H9 (cell line): ENCODE results near the gene YIPF1. TPM values are rescaled to one million over a fixed set of nuclear protein-coding genes. Genes with fewer than 3 reads are reported as not detected.

Source experiments
- DNase-seq: peaks from one replicate; pipeline ENCODE4 v3.0.0-alpha.2; 2017
- H2AFZ ChIP-seq: one replicate; pipeline ENCODE4 v1.6.1; 2013; ENCODE audit warnings: mild to moderate bottlenecking, low read length, control low read depth, moderate library complexity
- H2AK5ac ChIP-seq: 2 replicates; pipeline ENCODE4 v1.6.1; 2013; ENCODE audit warnings: low read length, control low read depth, mixed read lengths; ENCODE audit not compliant: insufficient read length
- H2BK120ac ChIP-seq: one replicate; pipeline ENCODE4 v1.6.1; 2013; ENCODE audit warnings: low read depth, mild to moderate bottlenecking, low read length, control low read depth, inconsistent platforms; ENCODE audit not compliant: poor library complexity, severe bottlenecking
- H2BK12ac ChIP-seq: 2 replicates; pipeline ENCODE4 v1.6.1; 2013; ENCODE audit warnings: low read length, control low read depth, mixed read lengths, low read depth; ENCODE audit not compliant: insufficient read length
- H2BK15ac ChIP-seq: 2 replicates; pipeline ENCODE4 v1.6.1; 2013; ENCODE audit warnings: low read depth, low read length, control low read depth
- H2BK20ac ChIP-seq: one replicate; pipeline ENCODE4 v1.6.1; 2013; ENCODE audit warnings: low read depth, mild to moderate bottlenecking, low read length, control low read depth, inconsistent platforms; ENCODE audit not compliant: poor library complexity, severe bottlenecking
- H2BK5ac ChIP-seq: 2 replicates; pipeline ENCODE4 v1.6.1; 2013; ENCODE audit warnings: low read length, control low read depth, mixed read lengths; ENCODE audit not compliant: insufficient read length
- H3K14ac ChIP-seq: 2 replicates; pipeline ENCODE4 v1.6.1; 2013; ENCODE audit warnings: low read length, control low read depth; ENCODE audit not compliant: insufficient read depth
- H3K18ac ChIP-seq: 2 replicates; pipeline ENCODE4 v1.6.1; 2013; ENCODE audit warnings: low read depth, mild to moderate bottlenecking, mixed read lengths, low read length, control low read depth; ENCODE audit not compliant: insufficient read length
- H3K23ac ChIP-seq: 2 replicates; pipeline ENCODE4 v1.6.1; 2013; ENCODE audit warnings: low read length, control low read depth, mixed read lengths, low read depth; ENCODE audit not compliant: insufficient read length
- H3K23me2 ChIP-seq: 2 replicates; pipeline ENCODE4 v1.6.1; 2013; ENCODE audit warnings: low read depth, mild to moderate bottlenecking, mixed read lengths, low read length, control low read depth; ENCODE audit not compliant: insufficient read length, poor library complexity, severe bottlenecking
- H3K27ac ChIP-seq: 2 replicates; pipeline ENCODE4 v1.5.1; 2013; ENCODE audit warnings: low read length, control low read depth, mixed read lengths, low read depth; ENCODE audit not compliant: insufficient read length
- H3K27me3 ChIP-seq: 2 replicates; pipeline ENCODE4 v1.6.1; 2013; ENCODE audit warnings: low read length, control low read depth, inconsistent platforms; ENCODE audit not compliant: insufficient read depth
- H3K4ac ChIP-seq: 2 replicates; pipeline ENCODE4 v1.6.1; 2013; ENCODE audit warnings: low read depth, mild to moderate bottlenecking, control low read depth, inconsistent platforms, low read length, moderate library complexity
- H3K4me1 ChIP-seq: 2 replicates; pipeline ENCODE4 v1.6.1; 2013; ENCODE audit warnings: low read length, control low read depth, inconsistent platforms; ENCODE audit not compliant: insufficient read depth
- H3K4me2 ChIP-seq: 2 replicates; pipeline ENCODE4 v1.6.1; 2013; ENCODE audit warnings: low read length, control low read depth, mixed read lengths; ENCODE audit not compliant: insufficient read length, insufficient read depth
- H3K56ac ChIP-seq: 2 replicates; pipeline ENCODE4 v1.6.1; 2013; ENCODE audit warnings: low read depth, mild to moderate bottlenecking, mixed read lengths, low read length, control low read depth; ENCODE audit not compliant: insufficient read length
- H3K79me1 ChIP-seq: 2 replicates; pipeline ENCODE4 v1.6.1; 2013; ENCODE audit warnings: low read depth, mild to moderate bottlenecking, moderate library complexity, low read length, control low read depth, inconsistent platforms; ENCODE audit not compliant: insufficient read depth, poor library complexity, severe bottlenecking
- H3K79me2 ChIP-seq: 2 replicates; pipeline ENCODE4 v1.6.1; 2013; ENCODE audit warnings: low read length, control low read depth, inconsistent platforms; ENCODE audit not compliant: insufficient read depth
- H3K9ac ChIP-seq: 2 replicates; pipeline ENCODE4 v1.6.1; 2013; ENCODE audit warnings: low read length, control low read depth, mixed read lengths; ENCODE audit not compliant: insufficient read length; ENCODE audit errors: extremely low read depth
- H3K9me3 ChIP-seq: one replicate; pipeline ENCODE4 v1.6.1; 2013; ENCODE audit warnings: low read depth, low read length, inconsistent platforms; ENCODE audit not compliant: control insufficient read depth
- H3T11ph ChIP-seq: one replicate; pipeline ENCODE4 v1.6.1; 2013; ENCODE audit warnings: mild to moderate bottlenecking, low read length, control low read depth, inconsistent platforms
- H4K20me1 ChIP-seq: one replicate; pipeline ENCODE4 v1.6.1; 2013; ENCODE audit not compliant: control insufficient read depth, insufficient read length, insufficient read depth
- H4K5ac ChIP-seq: 2 replicates; pipeline ENCODE4 v1.6.1; 2013; ENCODE audit warnings: low read depth, mild to moderate bottlenecking, mixed read lengths, low read length, control low read depth; ENCODE audit not compliant: insufficient read length
- H4K8ac ChIP-seq: replicated peaks from 2 replicates; pipeline ENCODE4 v1.6.1; 2013; ENCODE audit warnings: low read length, control low read depth, mixed read lengths, low read depth; ENCODE audit not compliant: insufficient read length
- H4K91ac ChIP-seq: 2 replicates; pipeline ENCODE4 v1.6.1; 2013; ENCODE audit warnings: low read depth, mild to moderate bottlenecking, moderate library complexity, mixed read lengths, low read length, control low read depth; ENCODE audit not compliant: insufficient read length
- H3K27ac Mint-ChIP-seq, 3 experiments: 2 replicates in 2 of 3; 3 replicates in 1 of 3; pipeline ENCODE4 v1.8.0; 2020 to 2021; ENCODE audit warnings: mixed read lengths in 3 of 3, mild to moderate bottlenecking in 1 of 3, moderate library complexity in 1 of 3
- H3K27me3 Mint-ChIP-seq: 2 replicates; pipeline ENCODE4 v1.8.0; 2021; ENCODE audit warnings: low read depth, mild to moderate bottlenecking, moderate library complexity, mixed read lengths
- H3K36me3 Mint-ChIP-seq, 3 experiments: 2 replicates in 2 of 3; 3 replicates in 1 of 3; pipeline ENCODE4 v1.8.0; 2020 to 2021; ENCODE audit warnings: low read depth in 3 of 3, mixed read lengths in 3 of 3; ENCODE audit not compliant: insufficient read depth in 1 of 3
- H3K4me1 Mint-ChIP-seq, 2 experiments: 2 replicates each; pipeline ENCODE4 v1.8.0; 2020; ENCODE audit warnings: mixed read lengths in 2 of 2
- H3K4me3 Mint-ChIP-seq, 2 experiments: 2 replicates in 1 of 2; 3 replicates in 1 of 2; pipeline ENCODE4 v1.8.0; 2020 to 2021; ENCODE audit warnings: mild to moderate bottlenecking in 2 of 2, mixed read lengths in 2 of 2, moderate library complexity in 1 of 2
- H3K9me3 Mint-ChIP-seq, 2 experiments: 2 replicates in 1 of 2; 3 replicates in 1 of 2; pipeline ENCODE4 v1.8.0; 2020; ENCODE audit warnings: mild to moderate bottlenecking in 2 of 2, mixed read lengths in 2 of 2, moderate library complexity in 1 of 2
- CTCF ChIP-seq: fragments of 200-600 bp; sonication (generic); conservative IDR thresholded peaks from 3 replicates; pipeline ENCODE4 v1.8.0; 2021; ENCODE audit warnings: antibody characterized with exemption, mild to moderate bottlenecking
- total RNA-seq: library from RNA; stranded (reverse); gene quantifications from 2 replicates; pipeline ENCODE4 v1.2.1, GENCODE V29; 2021

YIPF1 gene
- total RNA-seq, 1 experiment from 2014 or later: 29.1 TPM

- Histone ChIP-seq H3K27me3 (no peaks in the 10 kb centered on the region), H4K8ac (no peak overlapping the region), H3K23me2 (no peaks in the 10 kb centered on the region), H3K23ac (no peak overlapping the region), H4K20me1 (no peaks in the 10 kb centered on the region), H3T11ph (no peak overlapping the region), H3K14ac (no peak overlapping the region), H2BK12ac (no peak overlapping the region), H3K4me1 (no peaks in the 10 kb centered on the region), H4K91ac (no peak overlapping the region), H2BK15ac (no peak overlapping the region), H3K56ac (no peak overlapping the region), H2BK5ac (no peak overlapping the region), H2AFZ (no peak overlapping the region), H3K4ac (no peak overlapping the region), H3K9ac (no peak overlapping the region), H2AK5ac (no peak overlapping the region), H3K4me2 (no peak overlapping the region), H4K5ac (no peak overlapping the region), H2BK120ac (no peak overlapping the region), H3K79me1 (no peaks in the 10 kb centered on the region), H2BK20ac (no peak overlapping the region), H3K79me2 (no peaks in the 10 kb centered on the region), H3K27ac (no peak overlapping the region), H3K9me3 (no peaks in the 10 kb centered on the region), H3K18ac (no peak overlapping the region)
- Mint-ChIP-seq H3K36me3 (peaks cover 2 to 24% (median 16%) of the 10 kb centered on the region in 3 experiments; a peak in 5 of 7 replicates), H3K9me3 (no peaks in the 10 kb centered on the region), H3K27me3 (no peaks in the 10 kb centered on the region), H3K4me3 (no peak overlapping the region), H3K27ac (no peak overlapping the region; a peak in 2 of 7 replicates), H3K4me1 (peaks cover 6 to 8% of the 10 kb centered on the region in 2 experiments)
- peak; percentile 64 for DNase-seq
- peak; percentile 96 for TF ChIP-seq CTCF
Measured at GRCh38 chr1:53860967-53861411, 28.6 kb downstream of the YIPF1 start.
